H9 (cell line): ENCODE results near the gene WDR88. TPM values are rescaled to one million over a fixed set of nuclear protein-coding genes. Genes with fewer than 3 reads are reported as not detected.

ENCODE experiments used
- DNase-seq: peaks from one replicate; pipeline ENCODE4 v3.0.0-alpha.2; 2017
- H2AFZ ChIP-seq: one replicate; pipeline ENCODE4 v1.6.1; 2013; ENCODE audit warnings: mild to moderate bottlenecking, low read length, control low read depth, moderate library complexity
- H2AK5ac ChIP-seq: 2 replicates; pipeline ENCODE4 v1.6.1; 2013; ENCODE audit warnings: low read length, control low read depth, mixed read lengths; ENCODE audit not compliant: insufficient read length
- H2BK120ac ChIP-seq: one replicate; pipeline ENCODE4 v1.6.1; 2013; ENCODE audit warnings: low read depth, mild to moderate bottlenecking, low read length, control low read depth, inconsistent platforms; ENCODE audit not compliant: poor library complexity, severe bottlenecking
- H2BK12ac ChIP-seq: 2 replicates; pipeline ENCODE4 v1.6.1; 2013; ENCODE audit warnings: low read length, control low read depth, mixed read lengths, low read depth; ENCODE audit not compliant: insufficient read length
- H2BK15ac ChIP-seq: 2 replicates; pipeline ENCODE4 v1.6.1; 2013; ENCODE audit warnings: low read depth, low read length, control low read depth
- H2BK20ac ChIP-seq: one replicate; pipeline ENCODE4 v1.6.1; 2013; ENCODE audit warnings: low read depth, mild to moderate bottlenecking, low read length, control low read depth, inconsistent platforms; ENCODE audit not compliant: poor library complexity, severe bottlenecking
- H2BK5ac ChIP-seq: 2 replicates; pipeline ENCODE4 v1.6.1; 2013; ENCODE audit warnings: low read length, control low read depth, mixed read lengths; ENCODE audit not compliant: insufficient read length
- H3K14ac ChIP-seq: 2 replicates; pipeline ENCODE4 v1.6.1; 2013; ENCODE audit warnings: low read length, control low read depth; ENCODE audit not compliant: insufficient read depth
- H3K18ac ChIP-seq: 2 replicates; pipeline ENCODE4 v1.6.1; 2013; ENCODE audit warnings: low read depth, mild to moderate bottlenecking, mixed read lengths, low read length, control low read depth; ENCODE audit not compliant: insufficient read length
- H3K23ac ChIP-seq: 2 replicates; pipeline ENCODE4 v1.6.1; 2013; ENCODE audit warnings: low read length, control low read depth, mixed read lengths, low read depth; ENCODE audit not compliant: insufficient read length
- H3K23me2 ChIP-seq: 2 replicates; pipeline ENCODE4 v1.6.1; 2013; ENCODE audit warnings: low read depth, mild to moderate bottlenecking, mixed read lengths, low read length, control low read depth; ENCODE audit not compliant: insufficient read length, poor library complexity, severe bottlenecking
- H3K27ac ChIP-seq: 2 replicates; pipeline ENCODE4 v1.5.1; 2013; ENCODE audit warnings: low read length, control low read depth, mixed read lengths, low read depth; ENCODE audit not compliant: insufficient read length
- H3K27me3 ChIP-seq: 2 replicates; pipeline ENCODE4 v1.6.1; 2013; ENCODE audit warnings: low read length, control low read depth, inconsistent platforms; ENCODE audit not compliant: insufficient read depth
- H3K4ac ChIP-seq: 2 replicates; pipeline ENCODE4 v1.6.1; 2013; ENCODE audit warnings: low read depth, mild to moderate bottlenecking, control low read depth, inconsistent platforms, low read length, moderate library complexity
- H3K4me1 ChIP-seq: 2 replicates; pipeline ENCODE4 v1.6.1; 2013; ENCODE audit warnings: low read length, control low read depth, inconsistent platforms; ENCODE audit not compliant: insufficient read depth
- H3K4me2 ChIP-seq: 2 replicates; pipeline ENCODE4 v1.6.1; 2013; ENCODE audit warnings: low read length, control low read depth, mixed read lengths; ENCODE audit not compliant: insufficient read length, insufficient read depth
- H3K56ac ChIP-seq: 2 replicates; pipeline ENCODE4 v1.6.1; 2013; ENCODE audit warnings: low read depth, mild to moderate bottlenecking, mixed read lengths, low read length, control low read depth; ENCODE audit not compliant: insufficient read length
- H3K79me1 ChIP-seq: 2 replicates; pipeline ENCODE4 v1.6.1; 2013; ENCODE audit warnings: low read depth, mild to moderate bottlenecking, moderate library complexity, low read length, control low read depth, inconsistent platforms; ENCODE audit not compliant: insufficient read depth, poor library complexity, severe bottlenecking
- H3K79me2 ChIP-seq: 2 replicates; pipeline ENCODE4 v1.6.1; 2013; ENCODE audit warnings: low read length, control low read depth, inconsistent platforms; ENCODE audit not compliant: insufficient read depth
- H3K9ac ChIP-seq: 2 replicates; pipeline ENCODE4 v1.6.1; 2013; ENCODE audit warnings: low read length, control low read depth, mixed read lengths; ENCODE audit not compliant: insufficient read length; ENCODE audit errors: extremely low read depth
- H3K9me3 ChIP-seq: one replicate; pipeline ENCODE4 v1.6.1; 2013; ENCODE audit warnings: low read depth, low read length, inconsistent platforms; ENCODE audit not compliant: control insufficient read depth
- H3T11ph ChIP-seq: one replicate; pipeline ENCODE4 v1.6.1; 2013; ENCODE audit warnings: mild to moderate bottlenecking, low read length, control low read depth, inconsistent platforms
- H4K20me1 ChIP-seq: one replicate; pipeline ENCODE4 v1.6.1; 2013; ENCODE audit not compliant: control insufficient read depth, insufficient read length, insufficient read depth
- H4K5ac ChIP-seq: 2 replicates; pipeline ENCODE4 v1.6.1; 2013; ENCODE audit warnings: low read depth, mild to moderate bottlenecking, mixed read lengths, low read length, control low read depth; ENCODE audit not compliant: insufficient read length
- H4K8ac ChIP-seq: replicated peaks from 2 replicates; pipeline ENCODE4 v1.6.1; 2013; ENCODE audit warnings: low read length, control low read depth, mixed read lengths, low read depth; ENCODE audit not compliant: insufficient read length
- H4K91ac ChIP-seq: 2 replicates; pipeline ENCODE4 v1.6.1; 2013; ENCODE audit warnings: low read depth, mild to moderate bottlenecking, moderate library complexity, mixed read lengths, low read length, control low read depth; ENCODE audit not compliant: insufficient read length
- H3K27ac Mint-ChIP-seq, 3 experiments: 2 replicates in 2 of 3; 3 replicates in 1 of 3; pipeline ENCODE4 v1.8.0; 2020 to 2021; ENCODE audit warnings: mixed read lengths in 3 of 3, mild to moderate bottlenecking in 1 of 3, moderate library complexity in 1 of 3
- H3K27me3 Mint-ChIP-seq: 2 replicates; pipeline ENCODE4 v1.8.0; 2021; ENCODE audit warnings: low read depth, mild to moderate bottlenecking, moderate library complexity, mixed read lengths
- H3K36me3 Mint-ChIP-seq, 3 experiments: 2 replicates in 2 of 3; 3 replicates in 1 of 3; pipeline ENCODE4 v1.8.0; 2020 to 2021; ENCODE audit warnings: low read depth in 3 of 3, mixed read lengths in 3 of 3; ENCODE audit not compliant: insufficient read depth in 1 of 3
- H3K4me1 Mint-ChIP-seq, 2 experiments: 2 replicates each; pipeline ENCODE4 v1.8.0; 2020; ENCODE audit warnings: mixed read lengths in 2 of 2
- H3K4me3 Mint-ChIP-seq, 2 experiments: 2 replicates in 1 of 2; 3 replicates in 1 of 2; pipeline ENCODE4 v1.8.0; 2020 to 2021; ENCODE audit warnings: mild to moderate bottlenecking in 2 of 2, mixed read lengths in 2 of 2, moderate library complexity in 1 of 2
- H3K9me3 Mint-ChIP-seq, 2 experiments: 2 replicates in 1 of 2; 3 replicates in 1 of 2; pipeline ENCODE4 v1.8.0; 2020; ENCODE audit warnings: mild to moderate bottlenecking in 2 of 2, mixed read lengths in 2 of 2, moderate library complexity in 1 of 2
- WGBS: extraction: QIAGEN DNeasy Blood & Tissue Kit; methylation state at CpG from one replicate; pipeline ENCODE4 v1.1.7; 2013; ENCODE audit warnings: missing lambda C conversion rate, low lambda C conversion rate, mixed read lengths; ENCODE audit not compliant: insufficient read length; ENCODE audit errors: extremely low coverage; 5-methylcytosine and 5-hydroxymethylcytosine counted together
- total RNA-seq: library from RNA; stranded (reverse); gene quantifications from 2 replicates; pipeline ENCODE4 v1.2.1, GENCODE V29; 2021
- TF ChIP-seq, protein P1 (sequence below): fragments of 200-600 bp; sonication (generic); conservative IDR thresholded peaks from 3 replicates; pipeline ENCODE4 v1.8.0; 2021; ENCODE audit warnings: antibody characterized with exemption, mild to moderate bottlenecking

WDR88 gene
- total RNA-seq, 1 experiment from 2014 or later, result not detected

GRCh38 chr19:33093420-33094210 lies 38.3 kb upstream of the WDR88 start:
- no CpG with 5 or more reads among the region's 11 CpGs for whole genome bisulfite sequencing
- TF ChIP-seq, protein P1, sequence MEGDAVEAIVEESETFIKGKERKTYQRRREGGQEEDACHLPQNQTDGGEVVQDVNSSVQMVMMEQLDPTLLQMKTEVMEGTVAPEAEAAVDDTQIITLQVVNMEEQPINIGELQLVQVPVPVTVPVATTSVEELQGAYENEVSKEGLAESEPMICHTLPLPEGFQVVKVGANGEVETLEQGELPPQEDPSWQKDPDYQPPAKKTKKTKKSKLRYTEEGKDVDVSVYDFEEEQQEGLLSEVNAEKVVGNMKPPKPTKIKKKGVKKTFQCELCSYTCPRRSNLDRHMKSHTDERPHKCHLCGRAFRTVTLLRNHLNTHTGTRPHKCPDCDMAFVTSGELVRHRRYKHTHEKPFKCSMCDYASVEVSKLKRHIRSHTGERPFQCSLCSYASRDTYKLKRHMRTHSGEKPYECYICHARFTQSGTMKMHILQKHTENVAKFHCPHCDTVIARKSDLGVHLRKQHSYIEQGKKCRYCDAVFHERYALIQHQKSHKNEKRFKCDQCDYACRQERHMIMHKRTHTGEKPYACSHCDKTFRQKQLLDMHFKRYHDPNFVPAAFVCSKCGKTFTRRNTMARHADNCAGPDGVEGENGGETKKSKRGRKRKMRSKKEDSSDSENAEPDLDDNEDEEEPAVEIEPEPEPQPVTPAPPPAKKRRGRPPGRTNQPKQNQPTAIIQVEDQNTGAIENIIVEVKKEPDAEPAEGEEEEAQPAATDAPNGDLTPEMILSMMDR, result no peak

More at GRCh38 chr19:33093420-33094210, 38.3 kb upstream of the WDR88 start:
- H3K18ac ChIP-seq, result no peak overlapping the region
- no peak overlapping the region for H2BK15ac ChIP-seq
- no peak overlapping the region for H3K4ac ChIP-seq
- Mint-ChIP-seq H3K36me3 (peaks cover 5 to 81% (median 66%) of the 10 kb centered on the region in 3 experiments; a peak in 6 of 7 replicates), H3K4me3 (no peak overlapping the region), H3K9me3 (no peaks in the 10 kb centered on the region), H3K4me1 (peaks cover 6% of the 10 kb centered on the region in 2 experiments; a peak in 3 of 4 replicates), H3K27me3 (no peaks in the 10 kb centered on the region), H3K27ac (no peak overlapping the region)
- H4K91ac ChIP-seq, result no peak overlapping the region
- no peak overlapping the region for H3K56ac ChIP-seq
- H4K20me1 ChIP-seq, result no peaks in the 10 kb centered on the region
- H2AFZ ChIP-seq, result no peak overlapping the region
- H4K5ac ChIP-seq, result no peak overlapping the region
- no peak overlapping the region for H3K27ac ChIP-seq
- H3K27me3 ChIP-seq, result no peaks in the 10 kb centered on the region
- H3K23me2 ChIP-seq, result no peaks in the 10 kb centered on the region
- no peak overlapping the region for H3T11ph ChIP-seq
- H2BK20ac ChIP-seq, result no peak overlapping the region
- H3K9ac ChIP-seq, result no peak overlapping the region
- no peak overlapping the region for H2AK5ac ChIP-seq
- no peak overlapping the region for H2BK12ac ChIP-seq
- H3K4me1 ChIP-seq, result no peaks in the 10 kb centered on the region
- DNase-seq, result no peak
- no peaks in the 10 kb centered on the region for H3K9me3 ChIP-seq
- no peak overlapping the region for H3K4me2 ChIP-seq
- no peak overlapping the region for H2BK120ac ChIP-seq
- H3K79me1 ChIP-seq, result no peaks in the 10 kb centered on the region
- no peak overlapping the region for H2BK5ac ChIP-seq
- no peak overlapping the region for H3K23ac ChIP-seq
- H3K79me2 ChIP-seq, result no peaks in the 10 kb centered on the region; the same call in 1 of the 2 replicates
- no peak overlapping the region for H3K14ac ChIP-seq
- H4K8ac ChIP-seq, result no peak overlapping the region
